ENCODE data around the gene RIMBP2. TPM values are rescaled to one million over a fixed set of nuclear protein-coding genes. Genes with fewer than 3 reads are reported as not detected.

RIMBP2 gene
- total and polyA plus RNA-seq, 2 experiments from 2014 or later, result 0.31 to 0.37 TPM

DNA sequence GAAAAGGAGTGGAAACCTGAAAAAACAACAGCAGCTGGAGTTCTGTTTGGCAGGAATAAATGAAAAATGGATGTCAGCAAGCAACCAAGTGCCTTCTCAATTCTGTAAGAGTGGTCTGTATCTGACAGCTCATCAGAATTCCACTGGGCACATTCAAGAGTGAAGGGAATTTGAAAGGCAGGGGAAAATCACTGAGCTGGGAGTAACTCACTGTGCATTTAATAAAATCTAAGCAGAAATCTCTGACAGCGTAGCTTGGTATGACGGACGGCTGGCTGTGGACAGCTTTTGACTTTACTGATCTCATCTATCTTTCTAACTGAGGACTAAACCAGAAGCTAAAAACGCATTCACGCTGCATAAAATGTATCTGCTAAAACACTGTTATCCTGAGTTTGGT lies 153.4 kb downstream of the RIMBP2 start (continued):
- TF ChIP-seq, protein P1, sequence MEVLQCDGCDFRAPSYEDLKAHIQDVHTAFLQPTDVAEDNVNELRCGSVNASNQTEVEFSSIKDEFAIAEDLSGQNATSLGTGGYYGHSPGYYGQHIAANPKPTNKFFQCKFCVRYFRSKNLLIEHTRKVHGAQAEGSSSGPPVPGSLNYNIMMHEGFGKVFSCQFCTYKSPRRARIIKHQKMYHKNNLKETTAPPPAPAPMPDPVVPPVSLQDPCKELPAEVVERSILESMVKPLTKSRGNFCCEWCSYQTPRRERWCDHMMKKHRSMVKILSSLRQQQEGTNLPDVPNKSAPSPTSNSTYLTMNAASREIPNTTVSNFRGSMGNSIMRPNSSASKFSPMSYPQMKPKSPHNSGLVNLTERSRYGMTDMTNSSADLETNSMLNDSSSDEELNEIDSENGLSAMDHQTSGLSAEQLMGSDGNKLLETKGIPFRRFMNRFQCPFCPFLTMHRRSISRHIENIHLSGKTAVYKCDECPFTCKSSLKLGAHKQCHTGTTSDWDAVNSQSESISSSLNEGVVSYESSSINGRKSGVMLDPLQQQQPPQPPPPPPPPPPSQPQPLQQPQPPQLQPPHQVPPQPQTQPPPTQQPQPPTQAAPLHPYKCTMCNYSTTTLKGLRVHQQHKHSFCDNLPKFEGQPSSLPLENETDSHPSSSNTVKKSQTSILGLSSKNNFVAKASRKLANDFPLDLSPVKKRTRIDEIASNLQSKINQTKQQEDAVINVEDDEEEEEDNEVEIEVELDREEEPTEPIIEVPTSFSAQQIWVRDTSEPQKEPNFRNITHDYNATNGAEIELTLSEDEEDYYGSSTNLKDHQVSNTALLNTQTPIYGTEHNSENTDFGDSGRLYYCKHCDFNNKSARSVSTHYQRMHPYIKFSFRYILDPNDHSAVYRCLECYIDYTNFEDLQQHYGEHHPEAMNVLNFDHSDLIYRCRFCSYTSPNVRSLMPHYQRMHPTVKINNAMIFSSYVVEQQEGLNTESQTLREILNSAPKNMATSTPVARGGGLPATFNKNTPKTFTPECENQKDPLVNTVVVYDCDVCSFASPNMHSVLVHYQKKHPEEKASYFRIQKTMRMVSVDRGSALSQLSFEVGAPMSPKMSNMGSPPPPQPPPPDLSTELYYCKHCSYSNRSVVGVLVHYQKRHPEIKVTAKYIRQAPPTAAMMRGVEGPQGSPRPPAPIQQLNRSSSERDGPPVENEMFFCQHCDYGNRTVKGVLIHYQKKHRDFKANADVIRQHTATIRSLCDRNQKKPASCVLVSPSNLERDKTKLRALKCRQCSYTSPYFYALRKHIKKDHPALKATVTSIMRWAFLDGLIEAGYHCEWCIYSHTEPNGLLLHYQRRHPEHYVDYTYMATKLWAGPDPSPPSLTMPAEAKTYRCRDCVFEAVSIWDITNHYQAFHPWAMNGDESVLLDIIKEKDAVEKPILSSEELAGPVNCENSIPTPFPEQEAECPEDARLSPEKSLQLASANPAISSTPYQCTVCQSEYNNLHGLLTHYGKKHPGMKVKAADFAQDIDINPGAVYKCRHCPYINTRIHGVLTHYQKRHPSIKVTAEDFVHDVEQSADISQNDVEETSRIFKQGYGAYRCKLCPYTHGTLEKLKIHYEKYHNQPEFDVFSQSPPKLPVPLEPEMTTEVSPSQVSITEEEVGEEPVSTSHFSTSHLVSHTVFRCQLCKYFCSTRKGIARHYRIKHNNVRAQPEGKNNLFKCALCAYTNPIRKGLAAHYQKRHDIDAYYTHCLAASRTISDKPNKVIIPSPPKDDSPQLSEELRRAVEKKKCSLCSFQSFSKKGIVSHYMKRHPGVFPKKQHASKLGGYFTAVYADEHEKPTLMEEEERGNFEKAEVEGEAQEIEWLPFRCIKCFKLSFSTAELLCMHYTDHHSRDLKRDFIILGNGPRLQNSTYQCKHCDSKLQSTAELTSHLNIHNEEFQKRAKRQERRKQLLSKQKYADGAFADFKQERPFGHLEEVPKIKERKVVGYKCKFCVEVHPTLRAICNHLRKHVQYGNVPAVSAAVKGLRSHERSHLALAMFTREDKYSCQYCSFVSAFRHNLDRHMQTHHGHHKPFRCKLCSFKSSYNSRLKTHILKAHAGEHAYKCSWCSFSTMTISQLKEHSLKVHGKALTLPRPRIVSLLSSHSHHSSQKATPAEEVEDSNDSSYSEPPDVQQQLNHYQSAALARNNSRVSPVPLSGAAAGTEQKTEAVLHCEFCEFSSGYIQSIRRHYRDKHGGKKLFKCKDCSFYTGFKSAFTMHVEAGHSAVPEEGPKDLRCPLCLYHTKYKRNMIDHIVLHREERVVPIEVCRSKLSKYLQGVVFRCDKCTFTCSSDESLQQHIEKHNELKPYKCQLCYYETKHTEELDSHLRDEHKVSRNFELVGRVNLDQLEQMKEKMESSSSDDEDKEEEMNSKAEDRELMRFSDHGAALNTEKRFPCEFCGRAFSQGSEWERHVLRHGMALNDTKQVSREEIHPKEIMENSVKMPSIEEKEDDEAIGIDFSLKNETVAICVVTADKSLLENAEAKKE (CRISPR knock-in tag; IDR thresholded peaks at IDR 0.05), result no peak
- no peak for TF ChIP-seq REST (IDR thresholded peaks at IDR 0.05; ENCODE audit: unreplicated experiment)
- no peak for TF ChIP-seq EZH2phosphoT487 (IDR thresholded peaks at IDR 0.05; ENCODE audit: unreplicated experiment)
- no peak for TF ChIP-seq CREB1 (CRISPR knock-in tag; IDR thresholded peaks at IDR 0.05; ENCODE audit: low read depth)
- no peak for TF ChIP-seq JUNB (IDR thresholded peaks at IDR 0.05; ENCODE audit: unreplicated experiment)

DNA sequence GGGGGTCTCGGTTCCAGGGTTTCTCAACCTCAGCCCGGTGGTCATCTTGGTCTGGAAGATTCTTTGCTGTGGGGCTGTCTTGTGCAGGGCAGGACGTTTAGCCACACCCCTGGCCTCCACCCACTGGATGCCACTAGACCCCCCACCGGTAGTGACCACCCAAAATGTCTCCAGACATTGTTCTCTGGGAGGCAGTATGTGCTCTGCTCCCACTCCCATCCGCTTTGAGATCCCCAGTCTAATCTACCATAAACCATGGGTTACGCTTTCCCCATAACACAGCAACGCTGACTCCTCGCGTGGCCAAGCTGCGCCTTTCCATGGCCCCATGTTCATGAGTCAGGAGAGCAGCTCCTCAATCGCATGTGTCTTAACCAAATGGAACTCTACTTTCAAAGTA lies 155.8 kb downstream of the RIMBP2 start:
- Histone ChIP-seq H3K9me2 (ENCODE audit: insufficient read depth) (no peaks in the 10 kb centered on the region), H3K4me2 (no peak overlapping the region), H3F3A (replicated peaks; ENCODE audit: low read depth) (no peaks in the 10 kb centered on the region), H3K27ac (ENCODE audit: low read depth) (no peak overlapping the region), H2AFZ (no peak overlapping the region), H3K79me2 (replicated peaks; ENCODE audit: insufficient read depth) (no peaks in the 10 kb centered on the region), H3K4me3 (no peak overlapping the region), H4K20me1 (replicated peaks; ENCODE audit: insufficient read depth) (no peaks in the 10 kb centered on the region), H3K4me1 (ENCODE audit: insufficient read depth) (no peaks in the 10 kb centered on the region), H3K27me3 (ENCODE audit: insufficient read depth) (no peaks in the 10 kb centered on the region), H3K36me3 (ENCODE audit: insufficient read depth) (no peaks in the 10 kb centered on the region; the same call in 1 of the 2 replicates)
- Mint-ChIP-seq H3K4me1 (no peaks in the 10 kb centered on the region), H3K36me3 (ENCODE audit: low read depth) (peaks cover 17% of the 10 kb centered on the region), H3K4me3 (no peak overlapping the region), H3K9me3 (peaks cover 93% of the 10 kb centered on the region), H3K27ac (no peak overlapping the region), H3K27me3 (ENCODE audit: insufficient read depth, low read depth, poor library complexity) (no peaks in the 10 kb centered on the region)
- ATAC-seq, result no peak
- DNase-seq (ENCODE audit: low spot score), result no peak
- TF ChIP-seq NANOG (IDR thresholded peaks at IDR 0.05; ENCODE audit: borderline replicate concordance), result no peak
- TF ChIP-seq, protein P2, sequence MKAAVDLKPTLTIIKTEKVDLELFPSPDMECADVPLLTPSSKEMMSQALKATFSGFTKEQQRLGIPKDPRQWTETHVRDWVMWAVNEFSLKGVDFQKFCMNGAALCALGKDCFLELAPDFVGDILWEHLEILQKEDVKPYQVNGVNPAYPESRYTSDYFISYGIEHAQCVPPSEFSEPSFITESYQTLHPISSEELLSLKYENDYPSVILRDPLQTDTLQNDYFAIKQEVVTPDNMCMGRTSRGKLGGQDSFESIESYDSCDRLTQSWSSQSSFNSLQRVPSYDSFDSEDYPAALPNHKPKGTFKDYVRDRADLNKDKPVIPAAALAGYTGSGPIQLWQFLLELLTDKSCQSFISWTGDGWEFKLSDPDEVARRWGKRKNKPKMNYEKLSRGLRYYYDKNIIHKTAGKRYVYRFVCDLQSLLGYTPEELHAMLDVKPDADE (IDR thresholded peaks at IDR 0.05), result no peak
- TF ChIP-seq CREB1 (CRISPR knock-in tag; IDR thresholded peaks at IDR 0.05; ENCODE audit: low read depth), result no peak
